ENCODE measurements around the gene UTP4.
A peak's percentile ranks its signal among the peaks of the same experiment; 100 is the strongest.

UTP4 gene

DNA sequence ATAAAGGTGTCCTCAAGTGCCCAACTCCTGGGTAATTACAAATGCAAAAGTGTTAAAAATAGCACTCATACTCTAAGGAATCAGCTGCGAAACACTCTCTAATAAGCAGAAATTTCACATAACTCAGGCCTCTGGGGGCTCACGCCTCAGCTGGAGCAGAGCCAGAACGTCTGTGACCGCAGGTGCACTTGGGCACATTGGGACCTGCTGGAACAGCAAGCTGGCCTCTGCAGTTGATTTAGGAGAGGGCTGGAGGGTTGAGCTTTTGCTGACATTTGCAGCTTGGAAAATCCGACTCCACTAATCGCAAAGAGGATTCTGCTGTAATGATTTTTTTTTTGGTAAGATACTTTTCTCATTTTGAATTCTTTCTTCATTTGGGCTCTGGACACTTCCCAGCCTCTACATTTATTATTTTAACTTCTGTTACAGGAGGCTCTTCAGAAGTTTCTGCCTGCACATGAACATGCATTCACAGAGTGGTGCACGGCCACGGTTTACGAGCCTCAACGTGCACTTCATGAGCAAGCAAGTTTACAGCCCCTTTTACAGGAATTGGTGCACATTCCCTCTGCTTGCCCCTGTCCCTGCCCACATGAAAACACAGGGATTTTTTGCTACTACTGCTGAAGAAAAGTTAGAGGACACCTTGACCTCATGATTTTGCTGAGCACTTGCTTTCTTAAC lies 50.4 kb downstream of the UTP4 start:
- peak overlapping the region; percentile 29 for H3K27ac ChIP-seq
- no peak for TF ChIP-seq CTCF (conservative IDR thresholded peaks at IDR 0.05)
- no peak for TF ChIP-seq ZFX (IDR thresholded peaks at IDR 0.05)

DNA sequence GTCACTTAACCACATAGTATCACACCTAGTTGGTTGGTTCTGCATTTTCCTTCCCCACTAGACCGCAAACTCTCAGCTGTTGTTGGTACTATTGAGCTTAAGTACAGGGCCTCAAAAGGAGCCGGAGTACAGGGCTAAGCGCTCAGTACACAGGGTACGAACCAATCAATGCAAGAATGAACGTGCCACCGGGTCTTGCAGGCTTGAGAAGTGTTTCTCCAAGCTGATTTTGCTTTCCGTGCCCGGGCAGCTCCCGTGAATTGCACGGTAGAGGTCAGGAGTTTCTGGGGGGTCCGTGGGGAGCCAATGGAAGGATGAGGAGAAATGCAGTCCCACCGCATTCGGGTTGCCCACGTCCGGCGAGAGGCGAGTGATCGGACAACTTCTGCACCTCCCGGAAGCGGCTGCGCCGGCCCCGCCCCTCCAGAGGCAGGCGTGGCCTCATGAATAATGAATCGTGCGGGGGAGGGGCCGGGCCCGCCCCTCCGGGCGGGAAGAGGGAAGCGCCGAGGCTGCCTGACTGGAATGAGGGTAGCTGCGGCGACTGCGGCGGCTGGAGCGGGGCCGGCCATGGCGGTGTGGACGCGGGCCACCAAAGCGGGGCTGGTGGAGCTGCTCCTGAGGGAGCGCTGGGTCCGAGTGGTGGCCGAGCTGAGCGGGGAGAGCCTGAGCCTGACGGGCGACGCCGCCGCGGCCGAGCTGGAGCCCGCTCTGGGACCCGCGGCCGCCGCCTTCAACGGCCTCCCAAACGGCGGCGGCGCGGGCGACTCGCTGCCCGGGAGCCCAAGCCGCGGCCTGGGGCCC lies 54.4 kb downstream of the UTP4 start, which contains the start of gene SNTB2:
Gene SNTB2, plus strand, starts transcription at position 523 of the 804 bp plus-strand sequence. Its CDS starts 3 bp downstream, at position 526.
- H3K27ac ChIP-seq = peak within 1 kb of the TSS; percentile 93
- TF ChIP-seq ZFX (IDR thresholded peaks at IDR 0.05) = no peak
- TF ChIP-seq CTCF (conservative IDR thresholded peaks at IDR 0.05) = no peak

DNA sequence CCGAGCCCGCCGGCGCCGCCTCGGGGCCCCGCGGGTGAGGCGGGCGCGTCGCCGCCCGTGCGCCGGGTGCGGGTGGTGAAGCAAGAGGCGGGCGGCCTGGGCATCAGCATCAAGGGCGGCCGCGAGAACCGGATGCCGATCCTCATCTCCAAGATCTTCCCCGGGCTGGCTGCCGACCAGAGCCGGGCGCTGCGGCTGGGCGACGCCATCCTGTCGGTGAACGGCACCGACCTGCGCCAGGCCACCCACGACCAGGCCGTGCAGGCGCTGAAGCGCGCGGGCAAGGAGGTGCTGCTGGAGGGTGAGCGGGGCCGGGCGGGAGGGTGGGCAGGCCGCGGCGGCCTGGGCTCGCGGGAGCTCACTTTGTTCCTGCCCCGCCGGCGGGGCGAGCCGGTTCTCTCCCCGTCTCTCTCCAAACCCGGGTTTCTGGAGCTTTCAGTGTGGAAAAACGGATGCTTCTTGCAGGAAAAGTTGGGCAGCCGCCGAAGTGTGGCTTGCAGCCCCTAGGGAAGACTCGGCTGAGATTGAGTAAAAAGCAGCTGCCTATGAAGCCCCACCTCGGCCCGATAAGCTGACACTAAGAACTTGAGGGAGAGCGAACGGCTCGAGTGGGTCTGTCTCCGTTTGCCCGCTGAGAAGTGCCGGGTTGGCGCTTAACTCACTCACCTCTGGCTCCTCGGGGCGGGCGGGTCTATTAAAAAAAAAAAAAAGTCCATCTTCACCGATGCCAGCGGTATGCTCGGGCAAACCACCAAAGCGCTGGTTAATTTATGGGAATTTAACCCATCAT lies 55.2 kb downstream of the UTP4 start:
- TF ChIP-seq CTCF (conservative IDR thresholded peaks at IDR 0.05) = no peak
- TF ChIP-seq ZFX (IDR thresholded peaks at IDR 0.05) = peak; percentile 85
- peak overlapping the region; percentile 93 for H3K27ac ChIP-seq

DNA sequence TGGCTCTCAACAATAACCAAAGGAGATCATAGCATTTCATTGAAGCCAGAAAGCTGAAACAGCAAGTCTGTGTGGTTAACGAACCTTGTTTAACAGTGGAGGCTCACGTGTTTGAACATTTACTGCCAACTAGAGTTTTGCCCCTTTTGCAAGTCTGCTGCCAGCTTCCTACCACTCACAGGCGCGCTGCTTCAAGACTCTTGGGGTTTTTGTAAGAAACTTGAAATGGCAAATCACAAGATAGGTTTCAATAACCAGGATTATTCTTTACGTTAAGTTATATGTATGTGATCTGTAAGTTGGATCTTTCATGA lies 55.7 kb downstream of the UTP4 start:
- TF ChIP-seq ZFX (IDR thresholded peaks at IDR 0.05) = no peak
- H3K27ac ChIP-seq = peak overlapping the region; percentile 93

DNA sequence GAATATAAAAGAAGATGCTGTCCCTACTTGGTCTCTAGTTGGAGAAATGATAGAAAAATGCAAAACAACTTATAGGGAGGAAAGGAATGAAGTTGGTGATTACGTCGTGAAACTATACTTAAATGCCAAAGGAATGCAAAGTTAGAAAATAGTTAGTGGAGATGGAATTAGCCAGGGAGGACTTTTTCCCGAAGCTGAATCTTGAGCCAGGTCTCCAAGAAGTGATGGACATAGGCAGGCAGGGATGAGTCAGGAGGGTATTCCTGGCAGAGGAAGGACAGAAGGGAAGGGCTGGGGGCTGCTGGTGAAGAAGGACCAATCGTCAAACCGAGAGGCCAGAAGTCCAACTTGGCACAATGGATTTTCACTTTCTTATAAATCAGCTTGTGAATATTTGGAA lies 56.3 kb downstream of the UTP4 start:
- H3K27ac ChIP-seq = no peak overlapping the region
- TF ChIP-seq ZFX (IDR thresholded peaks at IDR 0.05) (no peak), CTCF (conservative IDR thresholded peaks at IDR 0.05) (no peak)

DNA sequence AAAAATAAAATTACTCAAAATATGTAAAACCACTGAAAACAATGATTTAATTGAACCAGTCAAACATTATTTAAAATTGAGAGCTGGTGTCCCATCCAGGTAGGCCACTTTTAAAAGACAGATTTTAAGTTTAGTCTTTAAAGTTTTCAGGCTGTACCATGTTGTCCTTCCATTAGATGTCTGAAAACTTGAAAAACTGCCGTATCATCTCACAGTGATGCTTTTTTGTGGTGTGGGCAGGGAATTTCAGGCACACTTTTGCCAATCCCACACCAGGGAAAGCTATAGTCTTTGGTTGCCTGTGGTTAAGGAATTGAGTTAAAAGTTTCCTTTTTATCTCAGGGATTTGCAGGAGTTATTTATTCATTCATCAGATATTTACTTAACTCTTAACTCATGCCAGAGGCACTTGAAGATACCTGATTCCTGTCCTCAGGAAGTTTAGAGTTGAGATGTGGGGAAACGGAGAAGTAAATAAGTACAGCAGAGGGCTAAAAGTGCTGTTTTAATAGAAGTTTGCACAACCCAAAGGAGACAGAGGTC lies 57.7 kb downstream of the UTP4 start:
- H3K27ac ChIP-seq = no peak overlapping the region
- no peak for TF ChIP-seq CTCF (conservative IDR thresholded peaks at IDR 0.05)
- TF ChIP-seq ZFX (IDR thresholded peaks at IDR 0.05) = no peak

- TF ChIP-seq ZFX (IDR thresholded peaks at IDR 0.05) = no peak
- TF ChIP-seq CTCF (conservative IDR thresholded peaks at IDR 0.05) = no peak
- no peak overlapping the region for H3K27ac ChIP-seq
These were observed 58.1 kb downstream of the UTP4 start for GRCh38 chr16:69190598-69190997.

Data from C4-2B (cell line).